GM12878 (cell line): ENCODE data around the gene MMRN2. TPM values are rescaled to one million over a fixed set of nuclear protein-coding genes. Genes with fewer than 3 reads are reported as not detected.

Experiments used
- ATAC-seq: fragments of 200-7000 bp; cut with Tn5 transposase; 3 replicates; pipeline ENCODE4 v1.9.1; 2020; ENCODE audit warnings: mild to moderate bottlenecking, moderate library complexity
- BruUV-seq: library from RNA; stranded (reverse); fragments of 400-500 nt; replicated peaks from 2 replicates; lab custom pipeline; 2021; lab: Mats Ljungman, UMichigan
- CTCF ChIA-PET: fragments of 300-600 bp; sonication (Branson Sonifier 250); formaldehyde crosslinking; extraction: SDS; loops from one replicate; lab custom pipeline; 2021; ENCODE audit warnings: inconsistent platforms; lab: Yijun Ruan, JAX
- POLR2A ChIA-PET: fragments of 350-600 bp; formaldehyde crosslinking; extraction: SDS; loops from one replicate; lab custom pipeline; 2021; ENCODE audit warnings: inconsistent platforms; lab: Charles Lee
- RAD21 ChIA-PET: fragments of 300-600 bp; sonication (Branson Sonifier 250); formaldehyde crosslinking; loops from one replicate; lab custom pipeline; 2023; ENCODE audit warnings: antibody characterized with exemption; ENCODE audit not compliant: unreplicated experiment; lab: Charles Lee
- SMC1A ChIA-PET: fragments of 300-600 bp; sonication (Branson Sonifier 250); formaldehyde crosslinking; loops from one replicate; lab custom pipeline; 2023; ENCODE audit not compliant: unreplicated experiment, uncharacterized antibody; lab: Charles Lee
- DNase-seq: peaks from one replicate; pipeline ENCODE4 v3.0.0-alpha.2; 2011; ENCODE audit warnings: low read depth, low spot score
- FAIRE-seq: peaks from 3 replicates; lab custom pipeline; 2011; peaks lifted over from hg19 to GRCh38; lab: Jason Lieb, UNC
- H2AFZ ChIP-seq: 2 replicates; pipeline ENCODE4 v1.6.0; 2011; ENCODE audit warnings: low read depth, low read length, control low read depth; ENCODE audit not compliant: control insufficient read depth
- H3K27ac ChIP-seq: 2 replicates; pipeline ENCODE4 v1.5.1; 2011; ENCODE audit warnings: control low read depth; ENCODE audit not compliant: control insufficient read depth, insufficient read depth
- H3K27me3 ChIP-seq, 2 experiments: replicated peaks in 1 of 2; 2 replicates each; pipeline versions ENCODE4 v1.6.0 to v1.6.1; 2011; ENCODE audit warnings: low read length in 1 of 2; ENCODE audit not compliant: control insufficient read depth in 2 of 2, insufficient read depth in 2 of 2
- H3K36me3 ChIP-seq, 2 experiments: 2 replicates each; pipeline ENCODE4 v1.5.1; 2011; ENCODE audit warnings: low read length in 1 of 2; ENCODE audit not compliant: control insufficient read depth in 2 of 2, insufficient read depth in 2 of 2
- H3K4me1 ChIP-seq: 2 replicates; pipeline ENCODE4 v1.6.1; 2011; ENCODE audit warnings: mild to moderate bottlenecking, low read length, moderate library complexity, mixed read lengths; ENCODE audit not compliant: control insufficient read depth, insufficient read depth
- H3K4me2 ChIP-seq: 2 replicates; pipeline ENCODE4 v1.6.0; 2011; ENCODE audit warnings: control low read depth; ENCODE audit not compliant: control insufficient read depth, insufficient read depth
- H3K4me3 ChIP-seq: fragments of 200-600 bp; sonication (generic); 2 replicates; pipeline ENCODE4 v1.5.1; 2016
- H3K79me2 ChIP-seq: 2 replicates; pipeline ENCODE4 v1.6.0; 2011; ENCODE audit warnings: low read length; ENCODE audit not compliant: control insufficient read depth, insufficient read depth
- H3K9ac ChIP-seq: 2 replicates; pipeline ENCODE4 v1.8.0; 2011; ENCODE audit warnings: low read length, control low read depth, mixed read lengths; ENCODE audit not compliant: control insufficient read depth, insufficient read depth
- H3K9me3 ChIP-seq: replicated peaks from 3 replicates; pipeline ENCODE4 v1.5.1; 2011; ENCODE audit warnings: mild to moderate bottlenecking, low read length; ENCODE audit not compliant: control insufficient read depth, insufficient read depth
- H4K20me1 ChIP-seq: 2 replicates; pipeline ENCODE4 v1.6.0; 2011; ENCODE audit not compliant: control insufficient read depth, insufficient read depth
- NR2C1 ChIP-seq: fragments of 450-650 bp; IDR thresholded peaks from 2 replicates; pipeline ENCODE4 v1.6.1; 2017; ENCODE audit warnings: antibody characterized with exemption, mild to moderate bottlenecking, moderate library complexity
- RFX5 ChIP-seq: IDR thresholded peaks from 2 replicates; pipeline ENCODE4 v1.6.1; 2011; ENCODE audit warnings: low read depth, low read length, improper control_type of control experiment
- ZBTB4 ChIP-seq: fragments of 450-650 bp; formaldehyde crosslinking; IDR thresholded peaks from 2 replicates; pipeline ENCODE4 v1.4.0; 2022; ENCODE audit warnings: mild to moderate bottlenecking, moderate library complexity
- WGBS: methylation state at CpG from one replicate; pipeline ENCODE4 v1.1.6; 2016; ENCODE audit warnings: low lambda C conversion rate; ENCODE audit not compliant: insufficient replicate concordance, insufficient coverage; ENCODE audit errors: missing lambda C conversion rate; 5-methylcytosine and 5-hydroxymethylcytosine counted together
- in situ Hi-C: fragments of 300-500 bp; cut with MboI; formaldehyde crosslinking; loops from 9 replicates; pipeline ENCODE4 v1.14.3; 2018; ENCODE audit warnings: mixed read lengths
- intact Hi-C: fragments of 100-400 bp; cut with micrococcal nuclease; formaldehyde crosslinking; loops from one replicate; pipeline ENCODE4 v1.14.2; 2022; ENCODE audit not compliant: unreplicated experiment
- polyA plus RNA-seq, 11 experiments: library from polyadenylated mRNA; depleted of rRNA in 4 of 11; unstranded in 6 of 11; stranded (reverse) in 5 of 11; fragments of >200 nt; fragmentation: Nextera tagmentation in 4 of 11; fragmentation: Illumina TruSeq in 1 of 11; extraction: Ambion mirVana in 4 of 11; extraction: Trizol in 1 of 11; gene quantifications; 1 replicate in 1 of 11; 2 replicates in 10 of 11; pipeline versions ENCODE4 v1.2.1 to v1.2.3, GENCODE V29; 2011 to 2016; ENCODE audit warnings: inconsistent platforms in 2 of 11, missing spikeins in 2 of 11, low read depth in 1 of 11
- total RNA-seq, 4 experiments: library from RNA; depleted of rRNA in 3 of 4; stranded (reverse); fragments of >200 nt in 3 of 4; fragmentation: Illumina TruSeq in 1 of 4; extraction: Trizol in 1 of 4; gene quantifications; 2 replicates each; pipeline versions ENCODE4 v1.2.1 to v1.2.3, GENCODE V29; 2013 to 2021

Gene MMRN2
- total and polyA plus RNA-seq, 10 of the 15 experiments (the other 5 are each of a cell fraction or from before 2014, with no cell fraction given): 0.09 to 1.0 (median 0.54) TPM; not detected in 3

GRCh38 chr10:86963341-86963919, 6.0 kb upstream of the MMRN2 start:
- Histone ChIP-seq H3K79me2 (no peaks in the 10 kb centered on the region), H2AFZ (no peak overlapping the region), H3K4me2 (no peak overlapping the region), H3K27ac (no peak overlapping the region), H3K27me3 (no peaks in the 10 kb centered on the region), H4K20me1 (no peaks in the 10 kb centered on the region), H3K9ac (no peak overlapping the region), H3K9me3 (no peaks in the 10 kb centered on the region), H3K36me3 (no peaks in the 10 kb centered on the region), H3K4me1 (peaks cover 48% of the 10 kb centered on the region), H3K4me3 (no peak overlapping the region)
- WGBS: 90% methylated on average over 12 of the region's 12 CpGs
- DNase-seq (no peak), ATAC-seq (no peak), FAIRE-seq (no peak)
- BruUV-seq: no TSS peak
- CTCF ChIA-PET: interaction anchor here (0.6 to 0.7 kb wide), 2 partner anchors 25 to 831 kb away, joined by 3 read pairs; no protein-coding TSS in a partner anchor
- no peak for TF ChIP-seq NR2C1
- TF ChIP-seq RFX5: no peak
- no peak for TF ChIP-seq ZBTB4 (CRISPR knock-in tag)
- POLR2A ChIA-PET: no interaction called here
- in situ Hi-C loops (no loop called here), intact Hi-C loops (no loop called here)
- RAD21 ChIA-PET: interaction anchor here (0.9 kb wide), 1 partner anchor 24 kb away, joined by 5 read pairs; no protein-coding TSS in a partner anchor
- SMC1A ChIA-PET: interaction anchor here (1.0 kb wide), 1 partner anchor 11 kb away, joined by 3 read pairs; no protein-coding TSS in a partner anchor
